OCI-LY3 (cell line): ENCODE results near the gene TRIM14.

ENCODE experiments used
- EZH2phosphoT487 ChIP-seq: fragments of 200-600 bp; shearing (Covaris generic); IDR thresholded peaks from 2 replicates; pipeline ENCODE4 v1.6.1; 2018; ENCODE audit warnings: antibody characterized with exemption, mixed run types, low read depth
- TF ChIP-seq, protein P1 (sequence below): fragments of 200-600, 300-600 bp; sonication (generic); IDR thresholded peaks from 2 replicates; pipeline ENCODE4 v1.5.1; 2014; ENCODE audit warnings: antibody characterized with exemption, low read length, low read depth

DNA sequence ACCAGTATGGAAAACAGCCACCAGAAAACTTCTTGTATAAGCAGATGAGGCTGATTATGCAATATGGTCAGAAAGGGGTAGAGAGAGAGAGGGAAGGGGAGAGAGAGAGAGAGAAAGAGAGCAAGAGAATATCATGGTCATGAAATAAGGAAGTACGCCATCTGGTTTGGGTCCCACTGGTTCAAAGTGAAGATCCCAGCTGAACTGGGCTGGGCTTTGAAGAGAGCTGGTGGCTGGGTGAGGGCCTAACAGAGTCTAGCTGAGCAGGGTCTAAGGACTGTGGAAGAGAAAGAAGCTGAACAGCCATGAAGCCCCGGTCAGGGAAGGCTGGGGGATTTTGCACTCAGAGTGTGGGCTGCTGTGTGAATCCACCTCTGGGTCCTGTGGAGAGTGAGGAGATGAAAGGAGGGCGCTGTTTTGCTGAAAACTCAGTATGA is 14.6 kb downstream of the TRIM14 start:
- TF ChIP-seq, protein P1, sequence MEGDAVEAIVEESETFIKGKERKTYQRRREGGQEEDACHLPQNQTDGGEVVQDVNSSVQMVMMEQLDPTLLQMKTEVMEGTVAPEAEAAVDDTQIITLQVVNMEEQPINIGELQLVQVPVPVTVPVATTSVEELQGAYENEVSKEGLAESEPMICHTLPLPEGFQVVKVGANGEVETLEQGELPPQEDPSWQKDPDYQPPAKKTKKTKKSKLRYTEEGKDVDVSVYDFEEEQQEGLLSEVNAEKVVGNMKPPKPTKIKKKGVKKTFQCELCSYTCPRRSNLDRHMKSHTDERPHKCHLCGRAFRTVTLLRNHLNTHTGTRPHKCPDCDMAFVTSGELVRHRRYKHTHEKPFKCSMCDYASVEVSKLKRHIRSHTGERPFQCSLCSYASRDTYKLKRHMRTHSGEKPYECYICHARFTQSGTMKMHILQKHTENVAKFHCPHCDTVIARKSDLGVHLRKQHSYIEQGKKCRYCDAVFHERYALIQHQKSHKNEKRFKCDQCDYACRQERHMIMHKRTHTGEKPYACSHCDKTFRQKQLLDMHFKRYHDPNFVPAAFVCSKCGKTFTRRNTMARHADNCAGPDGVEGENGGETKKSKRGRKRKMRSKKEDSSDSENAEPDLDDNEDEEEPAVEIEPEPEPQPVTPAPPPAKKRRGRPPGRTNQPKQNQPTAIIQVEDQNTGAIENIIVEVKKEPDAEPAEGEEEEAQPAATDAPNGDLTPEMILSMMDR: no peak
- no peak for TF ChIP-seq EZH2phosphoT487
